RWPE1 (cell line): ENCODE results near the gene PDE1A.

Source experiments
- CTCF ChIA-PET: fragments of 350-600 bp; sonication (Branson Sonifier 250); formaldehyde crosslinking; extraction: SDS; loops from one replicate; lab custom pipeline; 2021; lab: Yijun Ruan, JAX
- POLR2A ChIA-PET: fragments of 400-600 bp; formaldehyde crosslinking; extraction: SDS; loops from one replicate; lab custom pipeline; 2020; ENCODE audit warnings: antibody characterized with exemption; ENCODE audit not compliant: low non-redundant PET; lab: Yijun Ruan, JAX
- DNase-seq: peaks from one replicate; pipeline ENCODE4 v3.0.0; 2012; ENCODE audit warnings: low spot score
- H3K27ac ChIP-seq: fragments of 450-650 bp; 2 replicates; pipeline ENCODE4 v1.5.1; 2017
- TF ChIP-seq, protein P1 (sequence below): fragments of 450-650 bp; conservative IDR thresholded peaks from 2 replicates; pipeline ENCODE4 v1.5.1; 2017; ENCODE audit warnings: low read depth, mild to moderate bottlenecking

PDE1A gene

DNA sequence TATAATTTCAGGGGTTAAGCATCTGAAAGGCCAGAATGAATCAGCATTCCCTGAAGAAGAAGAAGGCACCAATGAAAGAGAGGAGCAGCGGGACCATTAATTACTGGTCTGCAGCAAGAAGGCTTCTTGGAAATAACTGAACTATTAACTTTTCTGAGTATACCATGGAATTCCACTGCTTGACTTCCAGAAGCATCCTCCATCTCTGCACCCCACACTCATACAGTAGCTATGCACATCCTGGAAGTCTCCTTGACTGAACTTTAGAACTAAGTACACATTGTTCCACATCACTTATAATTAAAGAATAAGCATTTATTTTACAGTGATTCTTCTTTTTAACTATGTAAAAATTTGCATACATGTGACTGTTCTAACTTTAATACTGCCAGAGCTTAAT lies 309.6 kb downstream of the PDE1A start:
- no peak overlapping the region for H3K27ac ChIP-seq
- ChIA-PET CTCF (interaction anchor here (0.6 kb wide), 1 partner anchor 25 kb away, joined by 4 read pairs; no protein-coding TSS in a partner anchor), POLR2A (no interaction called here)
- TF ChIP-seq, protein P1, sequence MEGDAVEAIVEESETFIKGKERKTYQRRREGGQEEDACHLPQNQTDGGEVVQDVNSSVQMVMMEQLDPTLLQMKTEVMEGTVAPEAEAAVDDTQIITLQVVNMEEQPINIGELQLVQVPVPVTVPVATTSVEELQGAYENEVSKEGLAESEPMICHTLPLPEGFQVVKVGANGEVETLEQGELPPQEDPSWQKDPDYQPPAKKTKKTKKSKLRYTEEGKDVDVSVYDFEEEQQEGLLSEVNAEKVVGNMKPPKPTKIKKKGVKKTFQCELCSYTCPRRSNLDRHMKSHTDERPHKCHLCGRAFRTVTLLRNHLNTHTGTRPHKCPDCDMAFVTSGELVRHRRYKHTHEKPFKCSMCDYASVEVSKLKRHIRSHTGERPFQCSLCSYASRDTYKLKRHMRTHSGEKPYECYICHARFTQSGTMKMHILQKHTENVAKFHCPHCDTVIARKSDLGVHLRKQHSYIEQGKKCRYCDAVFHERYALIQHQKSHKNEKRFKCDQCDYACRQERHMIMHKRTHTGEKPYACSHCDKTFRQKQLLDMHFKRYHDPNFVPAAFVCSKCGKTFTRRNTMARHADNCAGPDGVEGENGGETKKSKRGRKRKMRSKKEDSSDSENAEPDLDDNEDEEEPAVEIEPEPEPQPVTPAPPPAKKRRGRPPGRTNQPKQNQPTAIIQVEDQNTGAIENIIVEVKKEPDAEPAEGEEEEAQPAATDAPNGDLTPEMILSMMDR: no peak
- DNase-seq: no peak

DNA sequence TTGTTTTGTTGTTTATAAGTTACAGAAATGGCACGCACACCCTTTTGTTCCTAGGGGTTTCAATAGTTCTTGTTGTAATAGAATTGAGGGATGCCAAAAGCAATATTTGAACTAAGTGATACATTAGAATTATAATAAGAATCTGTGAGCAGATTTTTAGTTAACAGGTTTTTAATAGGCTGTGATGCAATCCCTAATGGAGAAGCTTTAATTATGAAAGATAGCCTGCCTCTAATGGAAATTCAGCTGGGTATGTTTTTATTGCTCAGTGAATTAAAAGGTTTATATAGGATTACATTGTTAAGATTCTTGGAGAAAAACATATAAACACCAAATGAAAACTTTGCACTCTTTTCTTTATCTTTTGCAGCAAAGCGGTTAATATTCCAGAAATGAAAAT lies 310.1 kb downstream of the PDE1A start:
- POLR2A ChIA-PET: no interaction called here
- TF ChIP-seq, protein P1: no peak
- CTCF ChIA-PET: interaction anchor here (0.6 kb wide), 1 partner anchor 25 kb away, joined by 4 read pairs; no protein-coding TSS in a partner anchor
- DNase-seq: no peak
- H3K27ac ChIP-seq: no peak overlapping the region

DNA sequence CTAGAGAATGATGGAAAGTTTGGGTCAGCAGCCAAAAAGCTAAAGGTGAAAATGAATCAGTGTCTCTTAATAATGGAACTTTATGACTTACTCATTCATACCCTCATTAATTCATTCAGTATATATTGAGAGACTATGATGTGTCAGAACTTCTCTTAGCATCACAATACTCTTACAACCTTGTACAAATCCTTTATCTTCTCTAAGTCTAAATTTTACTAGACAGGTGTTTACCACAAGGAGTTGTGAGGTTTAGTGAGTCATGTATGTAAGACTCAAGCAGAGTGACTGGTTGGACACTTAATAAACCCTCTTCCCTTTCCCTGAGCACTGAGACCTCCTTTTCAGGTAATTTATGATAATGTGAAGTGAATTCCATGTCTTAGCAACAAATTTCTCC lies 311.6 kb downstream of the PDE1A start:
- TF ChIP-seq, protein P1: no peak
- ChIA-PET CTCF (no interaction called here), POLR2A (no interaction called here)
- DNase-seq: no peak
- no peak overlapping the region for H3K27ac ChIP-seq

DNA sequence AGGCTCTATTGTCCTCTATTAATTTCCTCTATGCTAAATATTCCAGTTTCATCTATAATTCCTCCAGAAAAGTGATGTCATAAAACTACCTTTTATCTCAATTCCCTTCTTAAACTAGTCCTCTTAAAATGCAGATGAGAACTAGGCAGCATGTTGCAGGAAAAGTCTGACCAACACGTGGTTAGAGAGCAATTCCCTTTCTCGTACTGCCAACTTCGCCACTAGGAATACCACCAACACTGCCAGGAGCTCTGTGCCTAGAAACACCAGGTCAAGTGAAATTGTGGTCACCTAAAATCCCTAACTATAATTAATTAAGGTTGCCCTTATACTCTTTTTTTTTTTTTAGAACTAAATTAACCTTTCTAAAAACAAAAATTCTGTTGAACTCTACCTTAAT lies 313.5 kb downstream of the PDE1A start:
- CTCF ChIA-PET: interaction anchor here (0.8 kb wide), 1 partner anchor 12 kb away, joined by 3 read pairs; no protein-coding TSS in a partner anchor
- no peak for DNase-seq
- H3K27ac ChIP-seq: no peak overlapping the region
- POLR2A ChIA-PET: no interaction called here
- TF ChIP-seq, protein P1: no peak

DNA sequence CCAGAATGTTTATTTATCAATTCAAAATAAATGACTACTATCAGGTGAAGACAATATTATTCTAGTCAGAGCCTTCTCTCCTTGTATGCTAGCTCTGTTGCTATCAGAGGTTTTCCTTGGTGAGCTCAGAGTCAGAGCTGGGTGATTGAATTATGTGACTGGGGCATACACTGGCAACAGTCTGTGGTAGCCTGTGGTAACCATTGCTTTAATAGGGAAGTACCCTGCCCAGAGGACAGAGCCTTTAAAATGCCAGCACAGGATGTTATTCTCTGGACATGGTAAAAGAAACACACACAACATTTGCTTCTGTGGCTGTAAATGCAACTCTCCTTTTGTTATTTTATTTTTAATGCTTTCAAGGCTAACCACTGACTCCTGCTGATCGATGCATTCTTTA lies 316.5 kb downstream of the PDE1A start:
- DNase-seq: no peak
- H3K27ac ChIP-seq: no peak overlapping the region
- CTCF ChIA-PET: interaction anchor here (0.6 kb wide), 1 partner anchor 975 kb away, joined by 5 read pairs; no protein-coding TSS in a partner anchor
- TF ChIP-seq, protein P1: no peak
- POLR2A ChIA-PET: no interaction called here

DNA sequence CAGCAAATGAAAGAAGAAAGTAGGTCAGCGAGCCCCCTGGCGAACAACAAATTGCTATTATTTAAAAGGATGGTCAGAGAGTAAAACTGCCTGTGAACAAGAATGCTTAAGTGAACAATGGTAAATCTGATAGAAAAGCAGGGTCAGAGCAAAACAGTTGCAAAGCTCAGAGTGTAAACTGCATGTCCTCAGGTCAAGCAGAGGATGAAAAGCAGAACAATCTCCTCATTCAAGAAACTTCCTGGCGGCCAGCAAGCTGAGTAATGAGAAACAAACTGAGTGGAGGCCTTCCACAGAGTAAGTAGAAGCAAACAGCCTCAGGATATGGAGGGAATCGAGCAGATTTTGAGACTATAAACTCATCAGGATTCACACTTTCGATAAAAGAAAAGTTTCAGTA lies 323.3 kb downstream of the PDE1A start:
- POLR2A ChIA-PET: no interaction called here
- TF ChIP-seq, protein P1: no peak
- no peak overlapping the region for H3K27ac ChIP-seq
- no peak for DNase-seq
- CTCF ChIA-PET: no interaction called here
